Lower leg skin (tissue), 4 donors: ENCODE data around the gene ZNF213. TPM values are rescaled to one million over a fixed set of nuclear protein-coding genes. Genes with fewer than 3 reads are reported as not detected.

Source experiments
- DNase-seq, 2 donors: peaks; one replicate each; pipeline ENCODE4 v3.0.0-alpha.2; 2019; ENCODE audit warnings: low spot score in 2 of 2
- H3K4me3 ChIP-seq: fragments of 200-600 bp; sonication (generic); 2 replicates; pipeline ENCODE4 v1.5.1; 2017; ENCODE audit warnings: mild to moderate bottlenecking, low read depth; ENCODE audit not compliant: poor library complexity, severe bottlenecking
- POLR2A ChIP-seq, 2 donors: fragments of 450-650 bp; IDR thresholded peaks; one replicate each; pipeline ENCODE4 v1.6.1; 2016 to 2017; ENCODE audit warnings: antibody characterized with exemption in 2 of 2, mild to moderate bottlenecking in 1 of 2, moderate library complexity in 1 of 2
- WGBS, 2 donors: methylation state at CpG; one replicate each; pipeline ENCODE4 v1.1.5; 2018; 5-methylcytosine and 5-hydroxymethylcytosine counted together
- intact Hi-C: fragments of 100-400 bp; cut with DNase I; formaldehyde crosslinking; loops from one replicate; pipeline ENCODE4 v1.15.0; 2023; ENCODE audit warnings: low total_unique reads
- total RNA-seq, 4 donors: library from RNA; depleted of rRNA; stranded (reverse); fragments of >200 nt; gene quantifications; one replicate each; pipeline ENCODE4 v1.1.0, GENCODE V29; 2016
- TF ChIP-seq, protein P1 (sequence below), 3 donors: fragments of 450-650 bp; IDR thresholded peaks; one replicate each; pipeline ENCODE4 v1.5.1; 2016; ENCODE audit warnings: antibody characterized with exemption in 3 of 3, mild to moderate bottlenecking in 3 of 3, moderate library complexity in 2 of 3

Gene ZNF213
- total RNA-seq, 4 donors from 2014 or later = 10.7 to 18.0 (median 14.6) TPM

DNA sequence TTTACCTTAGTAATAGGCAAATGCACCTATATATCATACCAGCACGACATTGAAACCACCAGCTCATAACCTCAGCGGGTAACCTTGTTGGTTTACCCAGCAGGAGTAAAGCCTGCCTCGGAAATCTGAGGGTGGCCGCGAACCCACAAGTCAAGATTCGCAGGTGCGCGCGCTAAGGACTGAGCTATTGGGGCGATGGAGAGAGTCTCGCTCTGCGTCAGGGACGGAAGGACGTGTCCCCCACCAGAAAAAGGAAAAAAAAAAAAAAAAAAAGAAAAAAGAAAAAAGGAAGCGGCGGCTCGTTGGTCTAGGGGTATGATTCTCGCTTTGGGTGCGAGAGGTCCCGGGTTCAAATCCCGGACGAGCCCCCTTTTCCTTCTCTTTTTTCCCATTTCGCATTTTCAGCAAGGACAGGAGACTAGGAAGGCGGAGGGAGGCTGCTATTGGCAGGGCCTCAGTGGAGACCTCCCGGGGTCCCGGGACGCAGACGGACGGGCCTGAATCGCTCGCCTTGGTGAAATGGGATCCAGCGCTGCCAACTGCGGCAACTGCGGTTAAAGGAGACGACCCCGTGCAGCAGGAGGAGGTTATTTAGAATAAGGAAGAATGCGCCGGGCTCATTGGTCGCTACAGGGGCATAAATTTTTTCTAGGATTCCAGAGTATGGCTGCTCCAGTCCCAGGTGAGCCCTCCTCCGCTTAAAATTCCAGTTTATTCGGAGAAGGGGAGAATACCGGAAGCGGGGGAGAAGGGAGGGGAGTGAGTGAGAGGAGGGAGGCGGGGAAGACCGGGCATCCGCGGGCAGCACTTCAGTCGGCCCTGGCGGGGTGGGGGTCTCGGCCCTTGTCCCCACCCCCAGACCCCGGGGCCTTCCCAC lies 53.2 kb downstream of the ZNF213 start, which contains the start of gene OR1F1:
OR1F1 (plus strand) TSS at position 407 of the 877 bp plus-strand sequence.
- DNase-seq = no peak
- WGBS, 2 donors = 3 to 5% methylated on average over 50 to 51 of the region's 51 CpGs
- H3K4me3 ChIP-seq = no peak within 1 kb of the TSS
- no peak for TF ChIP-seq POLR2A (IDR thresholded peaks at IDR 0.05)
- TF ChIP-seq, protein P1, sequence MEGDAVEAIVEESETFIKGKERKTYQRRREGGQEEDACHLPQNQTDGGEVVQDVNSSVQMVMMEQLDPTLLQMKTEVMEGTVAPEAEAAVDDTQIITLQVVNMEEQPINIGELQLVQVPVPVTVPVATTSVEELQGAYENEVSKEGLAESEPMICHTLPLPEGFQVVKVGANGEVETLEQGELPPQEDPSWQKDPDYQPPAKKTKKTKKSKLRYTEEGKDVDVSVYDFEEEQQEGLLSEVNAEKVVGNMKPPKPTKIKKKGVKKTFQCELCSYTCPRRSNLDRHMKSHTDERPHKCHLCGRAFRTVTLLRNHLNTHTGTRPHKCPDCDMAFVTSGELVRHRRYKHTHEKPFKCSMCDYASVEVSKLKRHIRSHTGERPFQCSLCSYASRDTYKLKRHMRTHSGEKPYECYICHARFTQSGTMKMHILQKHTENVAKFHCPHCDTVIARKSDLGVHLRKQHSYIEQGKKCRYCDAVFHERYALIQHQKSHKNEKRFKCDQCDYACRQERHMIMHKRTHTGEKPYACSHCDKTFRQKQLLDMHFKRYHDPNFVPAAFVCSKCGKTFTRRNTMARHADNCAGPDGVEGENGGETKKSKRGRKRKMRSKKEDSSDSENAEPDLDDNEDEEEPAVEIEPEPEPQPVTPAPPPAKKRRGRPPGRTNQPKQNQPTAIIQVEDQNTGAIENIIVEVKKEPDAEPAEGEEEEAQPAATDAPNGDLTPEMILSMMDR (IDR thresholded peaks at IDR 0.05) = no peak
- intact Hi-C loops = no loop called here

DNA sequence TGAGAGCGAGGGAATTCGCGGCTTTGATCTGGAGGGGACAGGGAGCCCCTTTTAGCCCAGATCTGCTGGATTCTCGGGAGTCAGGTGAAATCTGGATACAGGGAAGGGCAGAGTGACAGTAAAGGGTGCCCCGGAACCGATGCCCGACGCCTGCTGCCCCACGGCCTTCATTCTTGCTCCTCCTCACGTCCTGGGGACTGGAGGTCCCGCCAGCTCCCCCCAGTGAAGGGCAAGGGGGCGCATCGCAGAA lies 53.8 kb downstream of the ZNF213 start:
- TF ChIP-seq POLR2A (IDR thresholded peaks at IDR 0.05) = no peak
- TF ChIP-seq, protein P1 (IDR thresholded peaks at IDR 0.05) = no peak
- DNase-seq = no peak
- intact Hi-C loops = no loop called here

DNA sequence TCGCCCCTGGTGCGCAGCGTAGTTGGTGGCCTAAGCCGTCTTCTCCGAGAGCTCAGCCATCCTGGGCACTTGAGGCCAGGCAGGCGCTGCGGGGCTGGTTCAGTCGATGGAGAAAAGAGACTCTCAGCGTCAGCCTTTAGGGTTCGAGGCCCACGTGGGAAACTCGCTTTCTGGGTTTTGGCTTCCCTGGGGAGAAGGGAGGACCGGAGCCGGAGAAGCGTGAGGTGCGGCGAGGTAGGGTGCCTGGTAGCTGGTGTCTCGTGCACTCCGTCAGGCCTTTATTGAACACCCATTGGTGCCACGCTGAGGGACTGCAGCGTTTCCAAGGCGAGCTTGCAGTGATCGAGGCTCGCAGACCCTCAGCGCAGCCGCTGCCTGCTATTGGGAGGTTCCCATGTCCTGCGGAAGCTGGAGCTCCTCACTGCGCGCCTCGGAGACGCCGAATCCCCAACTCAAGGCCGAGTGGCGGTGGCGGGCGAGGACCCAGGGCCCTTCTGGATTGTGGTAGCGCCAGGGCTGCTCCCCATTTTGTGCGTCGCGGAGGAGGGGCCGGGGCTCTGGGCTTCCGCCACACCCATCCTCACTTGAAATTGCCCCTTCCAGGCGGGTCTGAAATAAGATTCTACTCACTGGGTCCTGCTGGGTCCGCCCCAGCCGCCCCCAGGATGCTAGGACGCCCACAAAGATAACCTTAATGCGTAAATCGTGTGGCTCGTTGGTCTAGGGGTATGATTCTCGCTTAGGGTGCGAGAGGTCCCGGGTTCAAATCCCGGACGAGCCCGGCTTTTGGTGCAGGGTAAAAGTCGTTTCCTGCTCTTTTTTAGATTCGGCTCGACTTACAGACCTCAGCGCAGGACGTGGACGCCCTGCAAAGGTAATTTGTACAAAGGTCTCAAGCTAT lies 54.3 kb downstream of the ZNF213 start:
- H3K4me3 ChIP-seq = no peak overlapping the region
- 2 to 3% methylated on average over 27 to 56 of the region's 61 CpGs for WGBS, 2 donors
- no peak for DNase-seq
- TF ChIP-seq POLR2A (IDR thresholded peaks at IDR 0.05) = no peak
- TF ChIP-seq, protein P1 (IDR thresholded peaks at IDR 0.05) = no peak
- intact Hi-C loops = no loop called here

More for the DNA sequence above, 53.8 kb downstream of the ZNF213 start:
- WGBS, 2 donors = 0 to 2% methylated on average over 11 to 13 of the region's 13 CpGs
- H3K4me3 ChIP-seq = no peak overlapping the region

DNA sequence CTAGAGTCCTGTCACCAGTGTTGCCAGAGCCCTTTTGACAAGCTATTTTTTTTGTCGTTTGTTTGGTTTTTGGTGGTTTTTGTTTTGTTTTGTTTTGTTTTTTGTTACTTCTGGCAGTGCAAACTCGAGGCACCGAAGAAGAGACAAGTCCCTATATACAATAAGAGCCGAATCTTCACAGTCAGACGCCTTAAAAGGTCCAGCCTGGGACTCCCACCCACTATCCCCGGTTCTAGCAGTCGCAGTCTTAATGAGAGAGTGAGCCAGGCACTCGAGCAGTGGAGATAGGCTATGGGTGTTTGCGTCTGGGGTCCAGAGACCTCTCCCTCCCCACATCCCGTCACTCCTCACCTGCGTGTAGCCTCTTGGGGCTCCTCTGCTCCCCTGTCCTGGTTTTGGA lies 55.0 kb downstream of the ZNF213 start:
- H3K4me3 ChIP-seq = no peak overlapping the region
- TF ChIP-seq, protein P1 (IDR thresholded peaks at IDR 0.05) = no peak
- TF ChIP-seq POLR2A (IDR thresholded peaks at IDR 0.05) = no peak
- 19 to 20% methylated on average over 11 of the region's 11 CpGs for WGBS, 2 donors
- DNase-seq = no peak
- intact Hi-C loops = no loop called here

DNA sequence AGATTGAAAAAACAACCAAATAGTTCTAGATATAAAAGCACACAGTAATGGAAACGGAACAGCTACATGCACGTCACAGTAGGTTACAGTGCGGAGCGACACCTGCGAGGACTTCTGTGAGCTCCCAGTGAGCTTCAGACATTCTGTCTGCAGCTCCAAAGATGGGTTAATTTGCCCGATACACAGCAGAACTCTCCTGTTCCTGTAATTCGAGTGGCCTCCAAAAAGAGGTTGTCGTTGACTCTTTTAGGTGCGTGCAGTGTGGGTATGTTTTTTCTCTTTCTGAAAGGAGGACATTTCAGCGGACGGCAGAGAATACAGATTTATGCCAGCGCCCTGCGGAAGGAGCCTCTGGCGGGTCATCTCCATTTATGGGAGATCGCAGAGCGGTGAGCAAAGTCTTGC lies 56.1 kb downstream of the ZNF213 start:
- DNase-seq = no peak
- 8% methylated on average over 14 to 16 of the region's 16 CpGs for WGBS, 2 donors

More for the DNA sequence above, 56.1 kb downstream of the ZNF213 start:
- intact Hi-C loops = no loop called here
- TF ChIP-seq, protein P1 (IDR thresholded peaks at IDR 0.05) = no peak
- TF ChIP-seq POLR2A (IDR thresholded peaks at IDR 0.05) = no peak
- H3K4me3 ChIP-seq = no peak overlapping the region

Other genes starting within 250 kb of the ZNF213 start
- 10 to 100 TPM; 36.9 to 61.4 (median 46.0) TPM for gene FLYWCH1, start 223.1 kb upstream of the ZNF213 start, total RNA-seq
- 1 to 10 TPM; 1.9 to 3.8 (median 2.5) TPM for gene KREMEN2, start 170.8 kb upstream of the ZNF213 start, total RNA-seq
- 10 to 100 TPM in 2 of 4 donors, 1 to 10 TPM in 2; 6.2 to 17.9 (median 10.6) TPM for gene PAQR4, start 165.7 kb upstream of the ZNF213 start, total RNA-seq
- 1 to 10 TPM; 3.0 to 7.4 (median 3.9) TPM for gene PKMYT1, start 154.6 kb upstream of the ZNF213 start, total RNA-seq
- under 1 TPM in 2 of 4 donors, not detected in 2; 0.15 to 0.23 TPM for gene CLDN9, start 122.1 kb upstream of the ZNF213 start, total RNA-seq
- gene CLDN6, start 116.8 kb upstream of the ZNF213 start, total RNA-seq = not detected
- gene TNFRSF12A, start 114.7 kb upstream of the ZNF213 start, total RNA-seq = 10 to 100 TPM; 11.7 to 60.0 (median 23.6) TPM
- 10 to 100 TPM; 27.5 to 41.5 (median 31.9) TPM for gene HCFC1R1, start 111.1 kb upstream of the ZNF213 start, total RNA-seq
- gene THOC6, start 111.0 kb upstream of the ZNF213 start, total RNA-seq = 10 to 100 TPM; 13.2 to 22.1 (median 20.1) TPM
- gene BICDL2, start 98.1 kb upstream of the ZNF213 start, total RNA-seq = 100 to 1,000 TPM in 3 of 4 donors, 10 to 100 TPM in 1; 87.2 to 115 (median 106) TPM
- under 1 TPM in 3 of 4 donors, not detected in 1; 0.30 to 0.81 (median 0.49) TPM for gene MMP25, start 88.5 kb upstream of the ZNF213 start, total RNA-seq
- 1 to 10 TPM in 3 of 4 donors, under 1 TPM in 1; 0.80 to 7.2 (median 5.1) TPM for gene IL32, start 69.4 kb upstream of the ZNF213 start, total RNA-seq
- gene ZSCAN10, start 35.7 kb upstream of the ZNF213 start, total RNA-seq = not detected
- 10 to 100 TPM; 15.1 to 25.3 (median 18.5) TPM for gene ZNF205, start 22.4 kb upstream of the ZNF213 start, total RNA-seq
- not detected for gene OR1F1, start 53.2 kb downstream of the ZNF213 start, total RNA-seq
- 1 to 10 TPM; 2.2 to 5.7 (median 3.9) TPM for gene ZNF200, start 100.1 kb downstream of the ZNF213 start, total RNA-seq
- gene MEFV, start 121.6 kb downstream of the ZNF213 start, total RNA-seq = 1 to 10 TPM in 2 of 4 donors, under 1 TPM in 2; 0.80 to 3.3 (median 1.8) TPM
- gene ZNF263, start 148.5 kb downstream of the ZNF213 start, total RNA-seq = 10 to 100 TPM; 40.4 to 62.3 (median 55.2) TPM
- gene TIGD7, start 170.4 kb downstream of the ZNF213 start, total RNA-seq = 1 to 10 TPM; 1.9 to 6.9 (median 3.0) TPM
- gene ZNF75A, start 170.5 kb downstream of the ZNF213 start, total RNA-seq = 10 to 100 TPM; 13.3 to 23.5 (median 18.2) TPM
- under 1 TPM in 2 of 4 donors, not detected in 2; 0.39 to 0.88 TPM for gene OR2C1, start 220.9 kb downstream of the ZNF213 start, total RNA-seq